Measurements from ENCODE around the gene SPNS2.

- TF ChIP-seq CTCF (IDR thresholded peaks at IDR 0.05) = no peak
- TF ChIP-seq USF2 (IDR thresholded peaks at IDR 0.05; ENCODE audit: borderline replicate concordance, low read depth, low read length) = no peak
- TF ChIP-seq RFX5 (IDR thresholded peaks at IDR 0.05; ENCODE audit: low read length) = no peak
- TF ChIP-seq EZH2phosphoT487 (IDR thresholded peaks at IDR 0.05; ENCODE audit: borderline replicate concordance, low read depth) = no peak
- no peak for TF ChIP-seq ELF1 (IDR thresholded peaks at IDR 0.05)
- no peak for TF ChIP-seq YY1 (IDR thresholded peaks at IDR 0.05; ENCODE audit: low read depth)
- TF ChIP-seq USF1 (IDR thresholded peaks at IDR 0.05; ENCODE audit: borderline replicate concordance, low read depth) = no peak
Observed at GRCh38 chr17:4544135-4544950, 45.7 kb downstream of the SPNS2 start.

Measured in SK-N-SH (cell line).